Activated T-helper 17 cell treated with anti-CD3 and anti-CD28 coated beads, Interleukin-2, amount 50 U/mL, for 72 hours (primary cell): Measurements from ENCODE around the gene UMAD1. TPM values are rescaled to one million over a fixed set of nuclear protein-coding genes. Genes with fewer than 3 reads are reported as not detected.
"Not testable (repeated sequence)": the region's sequence is repeated elsewhere in the genome, so short reads cannot be mapped to it uniquely, and the experiment has no call there.

Experiments used
- ATAC-seq: fragments of 150-1000 bp; cut with Tn5 transposase; replicated peaks from 2 replicates; pipeline ENCODE4 v1.10.0; 2021; ENCODE audit warnings: mild to moderate bottlenecking, moderate library complexity
- H3K27ac Mint-ChIP-seq: one replicate; pipeline ENCODE4 v1.8.0; 2022; ENCODE audit warnings: mixed read lengths
- H3K27me3 Mint-ChIP-seq: one replicate; pipeline ENCODE4 v1.8.0; 2022; ENCODE audit warnings: mixed read lengths
- H3K36me3 Mint-ChIP-seq: one replicate; pipeline ENCODE4 v1.8.0; 2022; ENCODE audit warnings: low read depth, mild to moderate bottlenecking, mixed read lengths
- H3K4me1 Mint-ChIP-seq: one replicate; pipeline ENCODE4 v1.8.0; 2022; ENCODE audit warnings: mixed read lengths
- H3K4me3 Mint-ChIP-seq: one replicate; pipeline ENCODE4 v1.8.0; 2022; ENCODE audit warnings: mild to moderate bottlenecking, mixed read lengths
- H3K9me3 Mint-ChIP-seq: one replicate; pipeline ENCODE4 v1.8.0; 2022; ENCODE audit warnings: mixed read lengths
- total RNA-seq, 2 donors: library from RNA; stranded (reverse); gene quantifications; one replicate each; pipeline ENCODE4 v1.2.3, GENCODE V29; 2022

Gene UMAD1
- total RNA-seq, 2 donors from 2014 or later = 9.4 to 11.7 TPM

GRCh38 chr7:7667187-7667586 is 26.6 kb downstream of the UMAD1 start:
- Mint-ChIP-seq H3K27ac (no peak overlapping the region), H3K27me3 (no peaks in the 10 kb centered on the region), H3K4me3 (no peak overlapping the region), H3K36me3 (no peaks in the 10 kb centered on the region), H3K9me3 (peaks cover 7% of the 10 kb centered on the region), H3K4me1 (peaks cover 19% of the 10 kb centered on the region)
- no peak for ATAC-seq

- no peak for ATAC-seq
- Mint-ChIP-seq H3K9me3 (peaks cover 9% of the 10 kb centered on the region), H3K36me3 (peaks cover 12% of the 10 kb centered on the region), H3K27ac (no peak overlapping the region), H3K4me3 (no peak overlapping the region), H3K4me1 (peaks cover 30% of the 10 kb centered on the region), H3K27me3 (no peaks in the 10 kb centered on the region)
These were observed 28.2 kb downstream of the UMAD1 start for GRCh38 chr7:7668706-7669105.

- no peak for ATAC-seq
- Mint-ChIP-seq H3K4me1 (peaks cover 23% of the 10 kb centered on the region), H3K9me3 (peaks cover 9% of the 10 kb centered on the region), H3K27me3 (no peaks in the 10 kb centered on the region), H3K27ac (no peak overlapping the region), H3K36me3 (peaks cover 27% of the 10 kb centered on the region), H3K4me3 (no peak overlapping the region)
These were observed 29.9 kb downstream of the UMAD1 start for GRCh38 chr7:7670490-7670889.

- peak overlapping the region; percentile 51 for H3K4me3 Mint-ChIP-seq
- H3K27ac Mint-ChIP-seq = peak overlapping the region; percentile 67
- peaks cover 34% of the 10 kb centered on the region for H3K36me3 Mint-ChIP-seq
- H3K4me1 Mint-ChIP-seq = peaks cover 23% of the 10 kb centered on the region
- peaks cover 9% of the 10 kb centered on the region for H3K9me3 Mint-ChIP-seq
- ATAC-seq = peak; percentile 28
- no peaks in the 10 kb centered on the region for H3K27me3 Mint-ChIP-seq
These were observed 30.8 kb downstream of the UMAD1 start for GRCh38 chr7:7671361-7671760.

- H3K27ac Mint-ChIP-seq = peak overlapping the region; percentile 67
- peaks cover 41% of the 10 kb centered on the region for H3K36me3 Mint-ChIP-seq
- peaks cover 23% of the 10 kb centered on the region for H3K4me1 Mint-ChIP-seq
- no peaks in the 10 kb centered on the region for H3K27me3 Mint-ChIP-seq
- H3K9me3 Mint-ChIP-seq = peaks cover 9% of the 10 kb centered on the region
- peak; percentile 90 for ATAC-seq
- peak overlapping the region; percentile 51 for H3K4me3 Mint-ChIP-seq
These were observed 32.1 kb downstream of the UMAD1 start for GRCh38 chr7:7672545-7673239.

DNA sequence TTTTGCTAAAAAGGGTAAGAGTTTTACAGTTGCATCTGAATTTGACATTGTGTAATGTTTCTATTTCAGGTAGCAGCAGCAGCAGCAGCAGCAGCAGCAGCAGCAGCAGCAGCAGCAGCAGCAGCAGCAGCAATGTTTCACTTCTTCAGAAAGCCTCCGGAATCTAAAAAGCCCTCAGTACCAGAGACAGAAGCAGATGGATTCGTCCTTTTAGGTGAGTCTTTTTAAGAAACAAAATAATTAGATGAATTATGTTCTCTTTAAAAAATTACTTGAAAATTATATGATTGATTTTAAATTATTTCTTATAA is 32.6 kb downstream of the UMAD1 start:
- ATAC-seq = no peak
- Mint-ChIP-seq H3K27ac (peak overlapping the region; percentile 67), H3K4me3 (peak overlapping the region; percentile 51), H3K4me1 (peaks cover 23% of the 10 kb centered on the region), H3K9me3 (peaks cover 9% of the 10 kb centered on the region), H3K36me3 (peaks cover 45% of the 10 kb centered on the region), H3K27me3 (no peaks in the 10 kb centered on the region)

DNA sequence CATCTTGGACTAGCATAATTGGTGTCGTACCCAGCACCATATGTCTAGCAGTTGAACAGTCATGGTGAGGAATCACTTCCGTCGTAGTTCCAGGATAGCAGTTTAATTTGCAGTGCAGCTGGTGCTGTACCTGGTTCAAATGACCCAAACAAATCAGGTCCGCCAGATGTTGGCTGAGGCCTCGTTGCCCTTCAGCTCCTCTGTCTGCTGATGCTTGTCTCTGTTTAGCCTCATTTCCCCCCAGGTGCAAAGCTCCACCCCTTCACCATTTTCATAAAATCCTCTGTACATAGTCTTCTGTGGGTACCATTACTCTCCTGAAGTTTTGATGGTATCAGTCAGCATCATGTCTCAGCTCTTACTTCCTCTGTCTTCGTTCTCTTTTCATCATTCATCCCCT is 35.1 kb downstream of the UMAD1 start:
- H3K27me3 Mint-ChIP-seq = no peaks in the 10 kb centered on the region
- H3K4me3 Mint-ChIP-seq = no peak overlapping the region
- peaks cover 30% of the 10 kb centered on the region for H3K4me1 Mint-ChIP-seq
- peaks cover 45% of the 10 kb centered on the region for H3K36me3 Mint-ChIP-seq
- ATAC-seq = no peak
- H3K27ac Mint-ChIP-seq = no peak overlapping the region
- peaks cover 4% of the 10 kb centered on the region for H3K9me3 Mint-ChIP-seq

DNA sequence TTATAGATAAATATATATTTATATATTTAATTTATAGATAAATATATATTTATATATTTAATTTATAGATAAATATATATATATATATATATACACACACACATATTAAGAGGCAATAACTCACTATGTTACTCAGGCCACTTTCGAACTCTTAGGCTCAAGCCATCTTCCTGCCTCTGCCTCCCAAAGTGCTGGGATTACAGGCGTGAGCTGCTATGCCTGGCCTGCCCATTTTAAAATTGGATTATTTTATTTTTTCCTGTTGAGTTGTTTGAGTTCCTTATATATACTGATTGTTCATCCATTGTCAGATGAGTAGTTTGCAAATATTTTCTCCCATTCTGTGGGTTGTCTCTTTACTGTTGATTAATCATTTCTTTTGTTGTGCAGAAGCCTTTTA is 39.1 kb downstream of the UMAD1 start:
- peak overlapping the region; percentile 5 for H3K4me3 Mint-ChIP-seq

DNA sequence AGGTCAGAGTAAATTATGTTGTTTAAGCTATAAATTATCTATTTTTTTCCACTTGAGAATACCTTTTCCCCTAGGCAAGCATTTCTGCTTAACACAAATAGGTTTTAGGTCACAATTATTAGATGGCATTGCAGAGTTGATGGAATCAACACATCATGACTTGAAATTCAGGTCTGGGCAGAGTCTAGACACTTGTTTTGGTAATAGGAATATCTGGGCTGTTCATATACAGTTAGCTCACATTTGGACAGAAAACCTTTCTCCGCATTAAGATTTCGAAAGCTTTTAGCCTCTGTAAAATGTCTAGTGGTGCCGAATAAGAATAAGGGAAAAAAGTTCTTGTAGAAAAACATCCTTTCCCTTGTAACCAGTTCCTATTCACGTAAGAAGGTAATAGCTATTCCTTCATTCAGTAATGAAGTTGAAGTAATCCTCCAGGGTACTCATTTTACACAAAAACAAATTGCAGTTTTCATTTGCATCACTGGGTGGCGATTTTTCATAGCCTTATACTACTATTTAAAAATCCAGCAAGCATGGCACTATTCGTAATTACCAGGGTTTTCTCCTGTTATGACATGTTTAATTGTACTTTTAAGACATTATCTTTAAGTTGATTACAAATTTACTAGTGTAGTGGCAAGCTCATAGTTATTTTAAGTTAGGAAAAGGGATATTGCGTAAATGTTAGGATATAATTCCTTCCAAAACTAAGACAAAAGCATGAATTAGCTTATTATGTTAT is 40.8 kb downstream of the UMAD1 start:
- Mint-ChIP-seq H3K9me3 (no peaks in the 10 kb centered on the region), H3K4me1 (peaks cover 7% of the 10 kb centered on the region), H3K27ac (peak overlapping the region; percentile 16), H3K27me3 (no peaks in the 10 kb centered on the region), H3K4me3 (peak overlapping the region; percentile 50), H3K36me3 (peaks cover 11% of the 10 kb centered on the region)
- ATAC-seq = peak; percentile 71

More for the DNA sequence above, 39.1 kb downstream of the UMAD1 start:
- not testable (repeated sequence) for H3K27me3 Mint-ChIP-seq, H3K4me1 Mint-ChIP-seq, H3K9me3 Mint-ChIP-seq
- peak; percentile 49 for ATAC-seq
- Mint-ChIP-seq H3K36me3 (peaks cover 25% of the 10 kb centered on the region), H3K27ac (peak overlapping the region; percentile 6)

DNA sequence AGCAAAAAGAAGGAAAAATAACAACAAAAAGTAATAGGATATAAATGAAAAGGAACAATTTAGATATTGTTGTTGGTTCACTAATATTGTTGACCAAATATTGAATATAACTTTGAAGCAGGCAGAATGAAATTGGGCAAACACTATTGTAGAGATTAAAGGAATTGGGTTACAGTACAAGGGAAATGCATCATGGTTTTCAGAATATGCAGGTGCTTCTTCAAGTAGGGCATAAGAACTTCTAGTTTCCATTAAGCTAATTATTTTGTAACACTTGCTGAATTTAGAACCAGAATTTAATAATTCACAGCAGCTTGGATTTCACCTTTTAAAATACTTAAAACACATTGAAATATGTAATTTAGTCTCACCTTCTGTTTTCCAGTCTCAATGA is 41.4 kb downstream of the UMAD1 start:
- ATAC-seq = no peak
- no peak overlapping the region for H3K27ac Mint-ChIP-seq
- peaks cover 7% of the 10 kb centered on the region for H3K4me1 Mint-ChIP-seq
- no peak overlapping the region for H3K4me3 Mint-ChIP-seq
- no peaks in the 10 kb centered on the region for H3K27me3 Mint-ChIP-seq
- H3K9me3 Mint-ChIP-seq = no peaks in the 10 kb centered on the region
- peaks cover 11% of the 10 kb centered on the region for H3K36me3 Mint-ChIP-seq

DNA sequence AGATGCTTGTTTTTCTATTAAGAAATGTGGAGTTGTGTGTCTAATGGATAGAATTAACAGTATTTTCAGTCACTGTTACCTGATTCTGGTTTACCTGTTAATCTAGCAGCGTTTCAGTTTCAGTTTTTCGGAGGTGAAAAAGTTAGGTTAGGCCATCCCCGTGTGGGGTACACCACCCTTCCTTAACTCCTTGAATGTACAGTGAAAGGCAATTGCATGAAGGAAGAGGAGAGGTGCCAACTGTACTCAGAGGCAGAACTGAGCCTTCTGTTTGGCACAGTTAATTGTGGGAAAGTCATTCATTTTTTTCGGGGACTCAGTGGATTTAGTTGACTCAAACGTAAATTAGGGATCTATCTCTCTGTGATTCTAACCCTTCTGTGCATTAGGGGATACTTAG is 42.3 kb downstream of the UMAD1 start:
- no peak for ATAC-seq
- H3K4me3 Mint-ChIP-seq = no peak overlapping the region
- no peaks in the 10 kb centered on the region for H3K9me3 Mint-ChIP-seq
- H3K27me3 Mint-ChIP-seq = no peaks in the 10 kb centered on the region
- peaks cover 7% of the 10 kb centered on the region for H3K4me1 Mint-ChIP-seq
- H3K27ac Mint-ChIP-seq = no peak overlapping the region
- H3K36me3 Mint-ChIP-seq = peaks cover 3% of the 10 kb centered on the region

GRCh38 chr7:7686811-7687508 is 46.4 kb downstream of the UMAD1 start:
- H3K4me1 Mint-ChIP-seq = no peaks in the 10 kb centered on the region
- no peaks in the 10 kb centered on the region for H3K27me3 Mint-ChIP-seq
- ATAC-seq = no peak
- no peak overlapping the region for H3K4me3 Mint-ChIP-seq
- peaks cover under 1% of the 10 kb centered on the region for H3K36me3 Mint-ChIP-seq
- H3K9me3 Mint-ChIP-seq = no peaks in the 10 kb centered on the region
- no peak overlapping the region for H3K27ac Mint-ChIP-seq

DNA sequence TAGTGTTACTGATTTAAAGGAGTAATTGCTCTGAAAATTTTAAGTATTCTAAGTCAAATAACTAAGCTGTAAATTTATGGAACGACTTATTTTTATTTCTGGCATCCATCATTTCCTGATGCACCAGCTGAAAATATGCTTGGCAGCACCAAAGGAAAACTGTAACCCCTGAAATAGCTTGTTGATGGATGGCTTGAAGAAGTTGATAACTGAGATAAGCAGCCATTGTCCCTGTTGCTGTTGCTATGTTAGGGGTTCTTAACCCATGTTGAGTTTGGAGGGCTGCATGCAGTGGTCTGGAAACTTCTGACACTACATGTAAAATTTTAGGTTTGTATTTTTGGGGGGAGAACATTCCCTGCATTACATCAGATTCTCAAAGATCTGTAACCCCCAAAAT is 47.2 kb downstream of the UMAD1 start:
- Mint-ChIP-seq H3K4me3 (no peak overlapping the region), H3K27ac (no peak overlapping the region), H3K36me3 (peaks cover 6% of the 10 kb centered on the region), H3K9me3 (no peaks in the 10 kb centered on the region), H3K4me1 (no peaks in the 10 kb centered on the region), H3K27me3 (no peaks in the 10 kb centered on the region)
- ATAC-seq = no peak

DNA sequence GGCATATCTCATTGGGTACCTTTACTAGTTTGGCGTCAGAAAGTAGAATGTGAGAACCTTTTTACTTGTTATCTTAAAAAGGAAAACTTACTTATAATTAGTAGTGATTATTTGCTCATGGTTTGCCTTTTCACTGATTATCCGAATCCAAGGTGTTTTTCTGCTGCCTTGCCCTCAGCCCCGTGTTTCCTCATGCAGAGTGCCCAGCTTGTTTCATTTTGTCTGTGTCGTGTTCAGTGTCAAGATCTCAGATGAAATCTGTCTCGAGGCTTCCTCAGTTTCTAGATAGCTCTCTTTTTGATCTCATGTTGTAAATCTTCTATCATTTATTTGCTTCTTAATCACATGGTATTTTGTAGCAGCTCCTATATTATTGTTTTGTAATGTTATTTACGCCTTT is 47.8 kb downstream of the UMAD1 start:
- peaks cover 6% of the 10 kb centered on the region for H3K36me3 Mint-ChIP-seq
- no peaks in the 10 kb centered on the region for H3K4me1 Mint-ChIP-seq
- H3K4me3 Mint-ChIP-seq = no peak overlapping the region
- H3K9me3 Mint-ChIP-seq = no peaks in the 10 kb centered on the region
- no peak overlapping the region for H3K27ac Mint-ChIP-seq
- no peak for ATAC-seq
- H3K27me3 Mint-ChIP-seq = no peaks in the 10 kb centered on the region

DNA sequence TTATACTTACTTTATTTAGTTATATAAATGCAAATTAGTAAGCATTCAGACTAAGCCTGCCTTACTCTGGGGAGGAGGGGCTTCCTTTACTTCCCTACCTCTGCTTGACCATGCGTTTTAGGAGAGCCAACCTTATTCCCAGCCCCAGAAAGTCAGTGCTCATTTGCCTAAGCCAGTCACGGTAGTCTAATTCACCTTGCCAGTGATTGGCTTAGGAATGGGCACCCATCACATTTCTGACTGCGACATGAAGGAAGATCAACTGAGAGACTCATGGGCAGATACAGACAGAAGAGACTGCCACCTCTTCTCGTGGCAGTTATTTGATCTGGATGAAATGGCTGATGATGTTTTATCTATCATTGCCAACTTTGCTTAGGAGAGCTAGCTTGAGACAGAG is 48.4 kb downstream of the UMAD1 start:
- H3K36me3 Mint-ChIP-seq = peaks cover 6% of the 10 kb centered on the region

More for the DNA sequence above, 48.4 kb downstream of the UMAD1 start:
- H3K4me1 Mint-ChIP-seq = no peaks in the 10 kb centered on the region
- no peaks in the 10 kb centered on the region for H3K27me3 Mint-ChIP-seq
- H3K27ac Mint-ChIP-seq = no peak overlapping the region
- ATAC-seq = no peak
- H3K9me3 Mint-ChIP-seq = no peaks in the 10 kb centered on the region
- no peak overlapping the region for H3K4me3 Mint-ChIP-seq
